Hepatocyte (in vitro differentiated cells): ENCODE data around the gene DHX57. TPM values are rescaled to one million over a fixed set of nuclear protein-coding genes. Genes with fewer than 3 reads are reported as not detected.

Experiments
- DNase-seq: peaks from one replicate; pipeline ENCODE4 v3.0.0-alpha.2; 2016; ENCODE audit warnings: low spot score
- H2AFZ ChIP-seq: fragments of 200-600 bp; sonication (generic); 2 replicates; pipeline ENCODE4 v1.6.0; 2016; ENCODE audit warnings: antibody characterized with exemption, mild to moderate bottlenecking
- H3K27ac ChIP-seq: fragments of 200-600 bp; sonication (generic); 2 replicates; pipeline ENCODE4 v1.5.1; 2016; ENCODE audit warnings: mild to moderate bottlenecking
- H3K27me3 ChIP-seq: fragments of 200-600 bp; sonication (generic); 2 replicates; pipeline ENCODE4 v1.6.1; 2016
- H3K36me3 ChIP-seq: fragments of 200-600 bp; sonication (generic); replicated peaks from 2 replicates; pipeline ENCODE4 v1.5.1; 2016; ENCODE audit warnings: low read depth; ENCODE audit not compliant: insufficient read depth
- H3K4me1 ChIP-seq: fragments of 200-600 bp; sonication (generic); 2 replicates; pipeline ENCODE4 v1.5.1; 2016; ENCODE audit warnings: mild to moderate bottlenecking, moderate library complexity; ENCODE audit not compliant: insufficient read depth
- H3K4me2 ChIP-seq: fragments of 200-600 bp; sonication (generic); 2 replicates; pipeline ENCODE4 v1.6.0; 2016
- H3K4me3 ChIP-seq: fragments of 200-600 bp; sonication (generic); 2 replicates; pipeline ENCODE4 v1.5.1; 2016; ENCODE audit warnings: mild to moderate bottlenecking
- H3K79me2 ChIP-seq: fragments of 200-600 bp; sonication (generic); 2 replicates; pipeline ENCODE4 v1.6.0; 2017; ENCODE audit warnings: mild to moderate bottlenecking
- H3K9me2 ChIP-seq: fragments of 200-600 bp; sonication (generic); replicated peaks from 2 replicates; pipeline ENCODE4 v1.6.0; 2017; ENCODE audit warnings: mild to moderate bottlenecking; ENCODE audit not compliant: insufficient read depth
- H3K9me3 ChIP-seq: fragments of 200-600 bp; sonication (generic); 2 replicates; pipeline ENCODE4 v1.5.1; 2016; ENCODE audit warnings: low read depth, mild to moderate bottlenecking
- H4K20me1 ChIP-seq: fragments of 200-600 bp; sonication (generic); 2 replicates; pipeline ENCODE4 v1.6.0; 2016; ENCODE audit warnings: mild to moderate bottlenecking; ENCODE audit not compliant: insufficient read depth, poor library complexity, severe bottlenecking
- CTCF ChIP-seq: fragments of 200-600 bp; sonication (generic); IDR thresholded peaks from 2 replicates; pipeline ENCODE4 v1.5.1; 2016; ENCODE audit warnings: antibody characterized with exemption, mild to moderate bottlenecking; ENCODE audit not compliant: poor library complexity
- EZH2 ChIP-seq: fragments of 200-600 bp; sonication (generic); IDR thresholded peaks from 2 replicates; pipeline ENCODE4 v1.6.1; 2016; ENCODE audit warnings: antibody characterized with exemption, mild to moderate bottlenecking, borderline replicate concordance
- EZH2phosphoT487 ChIP-seq: fragments of 200-600 bp; sonication (generic); IDR thresholded peaks from one replicate; pipeline ENCODE4 v1.6.1; 2018; ENCODE audit warnings: antibody characterized with exemption, mild to moderate bottlenecking, low read depth, moderate library complexity; ENCODE audit not compliant: unreplicated experiment, severe bottlenecking
- WGBS: methylation state at CpG from one replicate; pipeline ENCODE4 v1.1.6; 2016; ENCODE audit warnings: low lambda C conversion rate; ENCODE audit errors: missing lambda C conversion rate; 5-methylcytosine and 5-hydroxymethylcytosine counted together
- polyA plus RNA-seq: library from polyadenylated mRNA; unstranded; fragments of >200 nt; fragmentation: Nextera tagmentation; extraction: Ambion mirVana; gene quantifications from 2 replicates; pipeline ENCODE4 v1.2.1, GENCODE V29; 2016
- total RNA-seq: library from RNA; depleted of rRNA; stranded (reverse); fragments of >200 nt; gene quantifications from 2 replicates; pipeline ENCODE4 v1.2.3, GENCODE V29; 2014

Gene DHX57
- total and polyA plus RNA-seq, 2 experiments from 2014 or later = 7.0 to 19.4 TPM

DNA sequence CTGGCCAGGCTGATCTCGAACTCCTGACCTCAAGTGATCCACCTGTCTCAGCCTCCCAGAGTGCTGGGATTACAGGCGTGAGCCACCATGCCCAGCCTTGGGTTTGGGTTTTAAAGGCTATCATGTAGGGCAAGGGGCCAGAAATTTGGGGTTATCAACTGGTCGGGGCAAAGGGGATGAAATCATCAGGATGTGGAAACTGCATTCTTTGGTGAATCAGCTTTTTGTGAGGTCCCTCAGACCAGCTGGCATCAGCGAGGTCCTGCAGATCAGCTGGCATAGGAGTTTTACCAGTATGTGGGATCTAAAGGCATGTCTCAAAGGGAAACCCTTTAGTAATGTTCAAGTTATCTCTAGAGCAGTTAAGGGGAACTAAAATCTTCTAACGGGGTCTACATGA, 104.1 kb downstream of the DHX57 start:
- H3K36me3 ChIP-seq = no peaks in the 10 kb centered on the region
- H3K27ac ChIP-seq = no peak overlapping the region
- no peaks in the 10 kb centered on the region for H3K27me3 ChIP-seq
- DNase-seq = no peak
- H2AFZ ChIP-seq = no peak overlapping the region
- 85% methylated on average over 5 of the region's 5 CpGs for WGBS
- no peaks in the 10 kb centered on the region for H3K4me1 ChIP-seq
- no peak overlapping the region for H3K4me3 ChIP-seq
- no peaks in the 10 kb centered on the region for H3K9me2 ChIP-seq
- TF ChIP-seq CTCF = no peak
- TF ChIP-seq EZH2 = no peak
- TF ChIP-seq EZH2phosphoT487 = no peak
- no peaks in the 10 kb centered on the region for H4K20me1 ChIP-seq
- H3K79me2 ChIP-seq = no peaks in the 10 kb centered on the region
- H3K4me2 ChIP-seq = no peak overlapping the region
- H3K9me3 ChIP-seq = no peaks in the 10 kb centered on the region

DNA sequence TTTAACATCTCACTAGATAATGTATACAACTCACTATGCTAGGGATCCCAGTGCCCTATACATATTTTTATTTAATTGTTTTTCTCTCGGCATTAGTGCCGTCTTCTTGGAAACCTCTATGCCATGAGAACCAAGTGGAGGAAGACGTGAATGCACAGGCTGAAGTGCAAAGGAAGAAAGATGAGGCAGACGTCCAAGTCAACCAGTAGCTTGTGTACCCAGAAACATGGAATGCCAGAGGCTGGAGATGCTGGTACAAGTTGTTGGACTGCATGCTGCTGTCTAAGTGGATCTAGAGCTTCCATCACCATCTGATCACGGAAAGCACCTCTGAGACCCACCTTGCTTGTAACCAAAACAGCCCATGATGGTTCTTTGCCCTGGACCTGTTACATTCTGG, 110.2 kb downstream of the DHX57 start:
- no peak for DNase-seq
- Histone ChIP-seq H3K27me3 (no peaks in the 10 kb centered on the region), H3K9me2 (no peaks in the 10 kb centered on the region), H3K36me3 (no peaks in the 10 kb centered on the region), H3K4me2 (no peak overlapping the region), H3K4me1 (no peaks in the 10 kb centered on the region), H2AFZ (no peak overlapping the region), H3K9me3 (no peaks in the 10 kb centered on the region), H3K79me2 (no peaks in the 10 kb centered on the region), H3K4me3 (no peak overlapping the region), H3K27ac (no peak overlapping the region), H4K20me1 (no peaks in the 10 kb centered on the region)
- TF ChIP-seq EZH2 (no peak), EZH2phosphoT487 (no peak), CTCF (no peak)
- 94% methylated on average over 5 of the region's 5 CpGs for WGBS

DNA sequence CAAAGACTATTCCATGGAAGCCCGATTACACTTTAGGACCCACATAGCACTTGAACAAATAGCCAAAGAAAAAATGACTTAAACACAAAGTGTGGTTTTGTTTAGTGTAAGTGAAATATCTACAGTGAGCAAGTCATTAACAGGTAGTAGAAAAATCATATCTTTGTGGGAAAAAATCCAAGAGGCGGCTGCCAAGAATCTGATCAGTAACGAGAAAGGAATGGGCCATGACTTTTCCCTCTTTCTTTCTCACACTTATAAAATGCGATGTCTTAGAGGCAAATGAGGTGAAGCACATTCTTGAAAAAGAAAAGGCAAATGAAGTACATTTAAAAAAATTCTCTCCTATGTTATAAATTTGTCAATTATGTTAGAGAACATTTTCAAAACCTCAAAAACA, 110.6 kb downstream of the DHX57 start:
- no peaks in the 10 kb centered on the region for H3K27me3 ChIP-seq
- H3K4me1 ChIP-seq = no peaks in the 10 kb centered on the region
- H3K4me2 ChIP-seq = no peak overlapping the region
- H3K79me2 ChIP-seq = no peaks in the 10 kb centered on the region
- H3K36me3 ChIP-seq = no peaks in the 10 kb centered on the region
- no peaks in the 10 kb centered on the region for H3K9me3 ChIP-seq
- no peak overlapping the region for H3K27ac ChIP-seq
- H2AFZ ChIP-seq = no peak overlapping the region
- WGBS = 92% methylated on average over 4 of the region's 4 CpGs
- H3K9me2 ChIP-seq = no peaks in the 10 kb centered on the region
- H4K20me1 ChIP-seq = no peaks in the 10 kb centered on the region
- no peak overlapping the region for H3K4me3 ChIP-seq
- TF ChIP-seq EZH2phosphoT487 = no peak
- TF ChIP-seq EZH2 = no peak
- no peak for TF ChIP-seq CTCF
- no peak for DNase-seq

- H3K4me1 ChIP-seq = no peaks in the 10 kb centered on the region
- no peak overlapping the region for H3K4me2 ChIP-seq
- no peaks in the 10 kb centered on the region for H3K9me2 ChIP-seq
- no peaks in the 10 kb centered on the region for H3K79me2 ChIP-seq
- 88% methylated on average over 4 of the region's 4 CpGs for WGBS
- H3K36me3 ChIP-seq = no peaks in the 10 kb centered on the region
- H4K20me1 ChIP-seq = no peaks in the 10 kb centered on the region
- no peak overlapping the region for H2AFZ ChIP-seq
- H3K9me3 ChIP-seq = no peaks in the 10 kb centered on the region
- no peak overlapping the region for H3K27ac ChIP-seq
- no peaks in the 10 kb centered on the region for H3K27me3 ChIP-seq
- TF ChIP-seq EZH2phosphoT487 (no peak), EZH2 (no peak), CTCF (no peak)
- H3K4me3 ChIP-seq = no peak overlapping the region
- DNase-seq = no peak
Measured at GRCh38 chr2:38763728-38764127, 112.0 kb downstream of the DHX57 start.
